NK-92 (cell line): ENCODE data around the gene CACYBP.

Source experiments
- DNase-seq: peaks from one replicate; lab custom pipeline; 2025; ENCODE audit not compliant: unreplicated experiment; lab: John Stamatoyannopoulos, UW

CACYBP gene

GRCh38 chr1:174999936-175000696 is at the start of gene CACYBP:
CACYBP (plus strand) TSS chr1:174999947; CDS start chr1:175000181, 234 bp downstream.
- DNase-seq = no peak

- no peak for DNase-seq
These were observed 46.3 kb upstream of the CACYBP start for GRCh38 chr1:174953285-174954072.

GRCh38 chr1:174954073-174954460 is 45.7 kb upstream of the CACYBP start:
- no peak for DNase-seq

- DNase-seq = no peak
These were observed 44.8 kb upstream of the CACYBP start for GRCh38 chr1:174954671-174955669.

GRCh38 chr1:174956086-174956485 is 43.7 kb upstream of the CACYBP start:
- DNase-seq = no peak

- DNase-seq = no peak
These were observed 42.8 kb upstream of the CACYBP start for GRCh38 chr1:174956976-174957375.

- no peak for DNase-seq
These were observed 41.9 kb upstream of the CACYBP start for GRCh38 chr1:174957829-174958228.

GRCh38 chr1:174958396-174958795 is 41.4 kb upstream of the CACYBP start:
- no peak for DNase-seq

- DNase-seq = no peak
These were observed 39.4 kb upstream of the CACYBP start for GRCh38 chr1:174960362-174960761.

GRCh38 chr1:174963529-174964125 is 36.1 kb upstream of the CACYBP start:
- DNase-seq = no peak

GRCh38 chr1:174964261-174964971 is 35.3 kb upstream of the CACYBP start:
- DNase-seq = no peak

- DNase-seq = no peak
These were observed 34.8 kb upstream of the CACYBP start for GRCh38 chr1:174964972-174965361.

- no peak for DNase-seq
These were observed 34.3 kb upstream of the CACYBP start for GRCh38 chr1:174965362-174966007.

GRCh38 chr1:174966008-174966572 is 33.7 kb upstream of the CACYBP start:
- no peak for DNase-seq

GRCh38 chr1:174967845-174968705 is 31.7 kb upstream of the CACYBP start:
- no peak for DNase-seq

GRCh38 chr1:174968750-174969244 is 30.9 kb upstream of the CACYBP start:
- no peak for DNase-seq

- DNase-seq = no peak
These were observed 29.8 kb upstream of the CACYBP start for GRCh38 chr1:174969977-174970376.

- DNase-seq = no peak
These were observed 28.3 kb upstream of the CACYBP start for GRCh38 chr1:174971466-174971865.
